NT2/D1 (cell line): ENCODE data around the gene ODAD3.

Experiments
- SUZ12 ChIP-seq: IDR thresholded peaks from 2 replicates; pipeline ENCODE4 v1.6.1; 2011; ENCODE audit not compliant: insufficient read length, insufficient read depth; ENCODE audit errors: extremely low read depth
- YY1 ChIP-seq: IDR thresholded peaks from 2 replicates; pipeline ENCODE4 v1.6.1; 2011; ENCODE audit not compliant: insufficient read length, insufficient read depth
- ZNF274 ChIP-seq: IDR thresholded peaks from 2 replicates; pipeline ENCODE4 v1.6.1; 2011; ENCODE audit warnings: mild to moderate bottlenecking, low read depth, low read length

- TF ChIP-seq ZNF274, result no peak
- TF ChIP-seq SUZ12, result no peak
- no peak for TF ChIP-seq YY1
Observed at GRCh38 chr19:11420429-11421370, 14.2 kb downstream of the ODAD3 start.
